ENCODE results near the gene TOGARAM1.

DNA sequence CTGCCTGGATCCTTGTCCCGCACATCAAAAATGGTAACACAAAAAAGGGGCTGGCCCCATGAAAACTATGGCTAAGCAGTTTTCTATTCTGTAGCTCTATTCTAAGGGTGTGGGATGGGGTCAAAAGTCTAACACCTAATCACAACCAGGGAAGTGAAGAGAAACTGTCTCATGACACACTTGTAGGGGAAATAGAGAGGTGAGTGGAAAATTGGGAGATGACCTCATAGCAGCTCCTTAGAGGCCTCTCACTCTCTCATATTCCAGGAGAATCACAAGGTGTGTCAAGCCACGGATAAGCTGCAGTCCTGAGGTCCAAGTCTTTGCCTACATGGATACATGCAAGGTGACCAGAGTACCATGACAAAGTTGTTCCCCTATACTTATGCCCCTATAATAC, 10.9 kb upstream of the TOGARAM1 start:
- TF ChIP-seq CTCF (IDR thresholded peaks at IDR 0.05) = no peak
- TF ChIP-seq POLR2A (IDR thresholded peaks at IDR 0.05) = no peak

Data from lower leg skin (tissue), 3 donors.